Spleen (tissue), 7 donors: ENCODE measurements around the gene ABCA1.

ENCODE experiments used
- POLR2A ChIP-seq, 3 donors: fragments of 450-650 bp; IDR thresholded peaks; one replicate each; pipeline ENCODE4 v1.5.1; 2017; ENCODE audit warnings: antibody characterized with exemption in 3 of 3, mild to moderate bottlenecking in 1 of 3
- POLR2AphosphoS5 ChIP-seq, 3 donors: sonication (generic); formaldehyde crosslinking; IDR thresholded peaks; one replicate each; pipeline ENCODE4 v1.5.1; 2017; ENCODE audit warnings: antibody characterized with exemption in 3 of 3
- TF ChIP-seq, protein P1 (sequence below), 11 experiments: fragments of 200-600 bp in 7 of 11; fragments of 450-650 bp in 4 of 11; sonication (generic) in 4 of 11; IDR thresholded peaks in 8 of 11; conservative IDR thresholded peaks in 3 of 11; 1 replicate in 7 of 11; 2 replicates in 4 of 11; pipeline versions ENCODE4 v1.4.0 to v1.8.0; 2016 to 2021; ENCODE audit warnings: antibody characterized with exemption in 11 of 11, inconsistent platforms in 4 of 11, mild to moderate bottlenecking in 1 of 11
- donor health status: DM: no; HTN: no; CAD: no; lungs with moderate emphysema.
- donor health status: DM: no; HTN: no; CAD: no.
- donor health status: DM: no; HTN: no; CAD: no.

DNA sequence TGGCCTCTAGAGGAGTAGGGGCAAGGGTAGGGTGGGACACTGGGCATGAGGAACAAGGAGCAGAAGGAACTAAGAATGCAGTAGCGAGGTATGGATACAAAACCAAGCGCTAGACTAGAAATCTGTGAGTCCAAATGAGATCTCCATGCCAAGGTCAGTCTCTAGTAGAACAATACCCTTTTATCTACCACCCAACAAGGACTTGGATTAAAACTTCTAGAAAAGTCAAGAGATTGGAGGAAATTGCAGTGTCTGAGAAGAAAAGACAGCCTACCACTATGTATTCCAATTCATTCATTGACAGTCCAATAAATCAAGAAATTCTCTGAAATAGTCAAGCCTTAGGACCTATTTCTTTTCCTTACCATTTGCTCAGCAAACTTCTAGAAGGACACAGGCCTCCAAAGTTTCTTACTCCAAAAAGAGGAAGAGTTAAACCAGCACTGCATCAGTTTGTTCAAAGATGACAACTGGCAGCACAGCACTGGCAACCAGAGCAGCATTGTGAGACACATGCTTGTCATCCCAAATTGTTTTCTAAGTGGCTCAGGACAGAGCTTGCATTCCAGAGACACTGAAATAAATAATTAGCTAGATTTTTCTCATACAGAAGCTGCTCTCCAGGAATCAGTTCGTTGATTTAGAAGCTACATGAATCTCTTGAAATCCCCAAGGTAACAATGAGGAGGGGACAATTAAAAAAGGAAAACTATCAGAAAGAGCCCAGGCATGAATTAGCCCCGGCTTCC, 22.6 kb downstream of the ABCA1 start:
- TF ChIP-seq POLR2A (IDR thresholded peaks at IDR 0.05), result no peak
- TF ChIP-seq, protein P1, sequence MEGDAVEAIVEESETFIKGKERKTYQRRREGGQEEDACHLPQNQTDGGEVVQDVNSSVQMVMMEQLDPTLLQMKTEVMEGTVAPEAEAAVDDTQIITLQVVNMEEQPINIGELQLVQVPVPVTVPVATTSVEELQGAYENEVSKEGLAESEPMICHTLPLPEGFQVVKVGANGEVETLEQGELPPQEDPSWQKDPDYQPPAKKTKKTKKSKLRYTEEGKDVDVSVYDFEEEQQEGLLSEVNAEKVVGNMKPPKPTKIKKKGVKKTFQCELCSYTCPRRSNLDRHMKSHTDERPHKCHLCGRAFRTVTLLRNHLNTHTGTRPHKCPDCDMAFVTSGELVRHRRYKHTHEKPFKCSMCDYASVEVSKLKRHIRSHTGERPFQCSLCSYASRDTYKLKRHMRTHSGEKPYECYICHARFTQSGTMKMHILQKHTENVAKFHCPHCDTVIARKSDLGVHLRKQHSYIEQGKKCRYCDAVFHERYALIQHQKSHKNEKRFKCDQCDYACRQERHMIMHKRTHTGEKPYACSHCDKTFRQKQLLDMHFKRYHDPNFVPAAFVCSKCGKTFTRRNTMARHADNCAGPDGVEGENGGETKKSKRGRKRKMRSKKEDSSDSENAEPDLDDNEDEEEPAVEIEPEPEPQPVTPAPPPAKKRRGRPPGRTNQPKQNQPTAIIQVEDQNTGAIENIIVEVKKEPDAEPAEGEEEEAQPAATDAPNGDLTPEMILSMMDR (IDR thresholded peaks at IDR 0.05 in 8 of 11, conservative IDR thresholded peaks at IDR 0.05 in 3 of 11), result no peak
- no peak for TF ChIP-seq POLR2AphosphoS5 (IDR thresholded peaks at IDR 0.05)
